Stimulated activated CD4-positive, alpha-beta T cell treated with anti-CD3 and anti-CD28 coated beads, Interleukin-12 subunit alpha, Interleukin-12 subunit beta, amount 100 ng/mL, for 48 hours (primary cell): ENCODE data around the gene COG3.

Source experiments
- DNase-seq, 3 donors: peaks; one replicate each; pipeline ENCODE4 v3.0.0-alpha.2; 2020; ENCODE audit warnings: low read depth in 2 of 3, low spot score in 1 of 3

COG3 gene

DNA sequence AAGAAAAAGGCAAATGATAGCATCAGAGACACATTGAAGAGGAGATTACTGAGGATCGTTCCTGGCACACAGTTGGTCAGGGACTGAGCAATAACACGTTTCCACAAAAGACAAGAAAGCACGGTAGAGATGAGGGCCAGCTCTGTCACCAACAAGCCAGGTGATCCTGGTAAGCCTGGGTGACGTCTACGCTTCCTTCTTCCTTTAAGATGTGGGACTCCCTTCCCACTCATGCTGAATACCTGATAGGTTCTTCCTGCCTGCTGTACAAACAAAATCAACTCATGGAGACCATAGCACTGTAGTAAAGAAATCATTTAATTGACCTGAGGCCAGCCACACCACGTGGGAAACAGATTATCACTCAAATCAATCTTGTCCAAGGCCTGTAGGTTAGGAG is 19.7 kb upstream of the COG3 start:
- no peak for DNase-seq

DNA sequence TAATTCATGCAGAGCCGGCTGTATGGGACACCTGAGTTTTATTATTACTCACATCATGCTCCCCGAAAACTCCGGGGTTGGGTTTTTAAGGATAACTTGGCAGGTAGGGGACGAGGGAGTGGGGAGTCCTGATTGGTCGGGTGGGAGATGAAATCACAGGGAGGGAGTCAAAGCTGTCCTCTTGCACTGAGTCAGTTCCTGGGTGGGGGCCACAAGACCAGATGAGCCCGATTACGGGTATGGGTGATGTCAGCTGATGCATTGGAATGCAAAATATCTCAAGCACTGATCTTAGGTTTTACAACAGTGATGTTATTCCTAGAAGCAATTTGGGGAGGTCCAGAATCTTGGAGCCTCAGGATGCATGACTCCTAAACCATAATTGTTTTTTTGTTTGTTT is 18.6 kb upstream of the COG3 start:
- DNase-seq, result no peak

DNA sequence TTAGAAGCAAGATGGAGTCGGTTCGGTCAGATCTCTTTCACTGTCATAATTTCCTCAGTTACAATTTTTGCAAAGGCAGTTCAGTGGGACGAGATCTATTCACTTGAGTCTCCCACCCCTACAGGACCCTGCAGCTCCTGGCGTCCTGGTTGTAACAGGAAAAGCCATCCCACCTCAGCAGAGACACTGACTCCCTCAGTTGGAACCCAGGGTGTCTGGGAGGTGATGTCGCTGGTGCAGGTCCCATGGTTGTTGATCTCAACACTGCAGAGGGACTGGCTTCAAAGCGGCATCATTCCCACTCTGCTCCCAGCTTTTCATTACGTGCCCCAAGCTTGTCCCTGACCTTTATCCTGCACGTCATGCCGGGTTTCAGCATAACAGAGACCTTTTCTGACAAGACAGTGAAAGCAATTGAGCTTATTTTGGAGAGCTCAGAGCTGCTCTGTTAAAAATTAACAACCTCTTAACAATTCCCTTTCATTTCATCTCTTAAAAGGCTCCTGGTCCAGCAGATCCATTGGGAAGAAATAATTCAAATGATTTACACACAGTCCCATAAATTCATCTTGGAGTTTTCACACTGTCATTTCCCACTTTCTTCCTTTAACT is 17.6 kb upstream of the COG3 start:
- no peak for DNase-seq

DNA sequence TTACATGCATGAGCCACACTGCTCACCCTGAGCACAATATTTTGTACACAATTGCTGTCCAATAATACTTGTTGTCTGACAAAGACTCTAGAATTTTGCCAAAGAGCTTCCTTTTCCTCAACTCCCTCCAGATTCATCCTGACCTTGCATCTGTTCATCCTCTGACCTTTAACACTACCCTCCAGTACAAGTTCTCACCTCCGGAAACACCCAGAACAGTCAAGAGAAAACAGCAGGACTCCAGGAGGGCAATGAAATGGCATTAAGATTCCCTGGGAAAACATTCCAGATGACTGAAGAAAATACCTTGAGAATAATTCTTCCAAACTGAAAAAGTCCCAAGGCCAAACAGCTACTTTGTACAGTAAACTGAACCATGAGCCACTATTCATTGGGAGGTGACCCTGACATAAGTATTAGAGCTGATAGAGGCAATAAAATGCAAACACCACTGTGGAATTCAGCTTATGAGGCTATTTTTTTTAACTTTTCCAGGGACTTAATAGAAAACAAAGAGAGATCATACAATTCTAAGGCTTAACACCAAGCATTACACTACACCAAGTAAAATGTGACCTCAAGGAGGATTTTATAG is 15.7 kb upstream of the COG3 start:
- no peak for DNase-seq

DNA sequence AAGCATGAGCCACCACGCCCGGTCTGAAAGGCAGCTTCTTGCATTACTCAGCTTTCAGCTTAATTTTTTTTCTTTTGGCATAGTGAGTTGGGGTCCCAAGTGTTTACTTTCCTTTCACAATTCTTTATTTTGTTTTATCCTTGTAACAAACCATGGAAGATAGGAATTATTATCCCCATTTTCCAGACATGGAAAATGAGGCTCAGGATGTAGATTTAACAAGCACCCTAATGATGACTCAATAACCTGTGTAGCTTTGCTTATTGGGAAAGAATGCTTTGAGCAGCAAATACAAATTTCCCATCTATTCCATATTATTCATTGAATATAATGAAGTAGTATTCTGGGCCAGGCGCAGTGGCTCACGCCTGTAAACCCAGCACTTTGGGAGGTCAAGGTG is 13.5 kb upstream of the COG3 start:
- no peak for DNase-seq

DNA sequence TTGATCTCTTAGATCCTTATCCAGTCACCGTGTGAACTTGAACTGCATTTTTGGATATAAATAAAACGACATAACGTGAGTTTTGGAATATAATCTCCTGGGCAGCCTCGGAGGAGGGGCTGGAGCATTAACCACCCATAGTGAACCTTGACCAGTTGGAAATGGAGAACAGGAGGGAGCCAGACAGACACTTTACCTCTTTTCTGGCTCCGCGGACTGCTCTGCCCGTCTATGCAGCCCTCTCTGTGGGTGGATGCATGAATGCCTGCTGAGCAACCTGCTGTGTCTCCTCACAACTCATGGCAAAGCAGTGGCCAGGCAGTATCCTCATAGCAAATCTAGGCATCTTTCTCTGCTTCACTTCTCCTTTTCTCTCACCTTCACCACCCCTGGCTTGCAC is 10.5 kb upstream of the COG3 start:
- no peak for DNase-seq

DNA sequence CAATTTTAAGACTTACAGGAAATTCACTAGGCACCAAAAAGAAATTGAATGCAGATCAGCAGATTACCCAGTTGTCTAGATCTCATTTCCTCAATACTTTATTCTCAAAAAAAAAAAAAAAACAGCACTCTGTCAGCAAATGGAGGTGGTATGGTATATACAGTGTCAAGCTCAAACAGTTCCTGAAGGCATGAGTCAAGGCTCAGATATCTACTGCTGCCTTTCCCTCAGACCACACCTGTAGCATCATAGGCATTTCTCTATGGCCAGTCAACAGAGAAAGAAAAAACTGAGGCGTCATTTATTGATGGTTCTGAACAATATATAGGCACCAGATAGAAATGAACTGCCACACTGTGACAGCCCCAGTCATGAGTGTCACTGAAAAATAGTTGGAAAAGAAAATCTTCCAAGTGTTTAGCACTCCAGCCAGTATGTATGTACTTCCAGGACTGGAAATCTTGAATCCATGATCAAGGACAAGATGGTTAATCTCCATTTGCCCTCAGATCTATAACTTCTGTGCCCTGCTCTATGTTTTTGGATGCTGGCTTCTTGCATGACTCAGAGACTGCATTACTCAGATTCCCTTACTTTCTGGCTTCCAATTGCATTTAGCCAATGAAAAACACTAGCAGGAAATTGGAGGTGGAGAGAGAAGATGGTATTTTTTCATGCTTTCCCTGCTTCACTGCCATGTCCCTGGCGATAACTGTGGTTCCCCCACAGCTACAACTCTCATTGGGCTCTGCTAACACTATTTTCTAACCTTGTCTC is 8.4 kb upstream of the COG3 start:
- DNase-seq, result no peak

DNA sequence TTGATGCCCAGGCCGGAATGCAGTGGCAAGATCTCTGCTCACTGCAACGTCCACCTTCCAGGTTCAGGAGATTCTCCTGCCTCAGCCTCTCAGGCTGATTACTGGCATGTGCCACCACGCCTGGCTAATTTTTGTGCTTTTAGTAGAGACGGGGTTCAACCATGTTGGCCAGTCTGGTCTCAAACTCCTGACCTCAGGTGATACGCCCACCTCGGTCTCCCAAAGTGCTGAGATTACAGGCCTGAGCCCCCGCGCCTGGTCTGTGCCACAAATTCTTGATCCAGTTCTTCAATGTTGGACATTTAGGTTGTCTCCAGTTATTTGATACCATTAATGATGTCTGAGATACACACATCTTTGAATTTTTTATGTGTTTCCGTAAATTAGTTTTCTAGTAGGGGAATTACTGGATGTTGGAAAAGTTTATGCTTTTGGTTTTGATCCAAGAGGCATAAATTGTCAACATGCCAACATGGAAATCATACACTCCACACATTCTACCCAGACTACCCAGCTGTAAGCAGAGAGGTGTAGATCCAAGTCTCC is 525 bp upstream of the COG3 start:
- no peak for DNase-seq

DNA sequence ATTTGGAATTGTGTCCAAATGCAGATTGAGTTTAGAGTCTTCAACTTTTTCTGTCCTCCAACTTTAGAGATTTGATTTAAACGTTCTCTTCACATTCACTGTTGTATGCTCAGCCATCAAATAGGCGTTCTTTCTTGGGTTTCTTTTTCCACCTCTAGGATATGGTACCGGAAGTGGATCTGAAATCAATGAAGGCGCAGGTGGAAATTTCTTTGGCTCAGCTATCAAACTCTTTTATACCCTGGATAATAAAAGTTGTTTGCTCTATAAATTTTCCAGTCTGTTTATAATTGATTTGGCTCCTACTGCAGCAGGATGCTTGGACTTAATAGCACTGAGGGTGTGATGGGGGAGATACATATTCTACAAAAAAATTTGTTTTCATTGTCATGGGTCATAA is 1.6 kb downstream of the COG3 start:
- no peak for DNase-seq

DNA sequence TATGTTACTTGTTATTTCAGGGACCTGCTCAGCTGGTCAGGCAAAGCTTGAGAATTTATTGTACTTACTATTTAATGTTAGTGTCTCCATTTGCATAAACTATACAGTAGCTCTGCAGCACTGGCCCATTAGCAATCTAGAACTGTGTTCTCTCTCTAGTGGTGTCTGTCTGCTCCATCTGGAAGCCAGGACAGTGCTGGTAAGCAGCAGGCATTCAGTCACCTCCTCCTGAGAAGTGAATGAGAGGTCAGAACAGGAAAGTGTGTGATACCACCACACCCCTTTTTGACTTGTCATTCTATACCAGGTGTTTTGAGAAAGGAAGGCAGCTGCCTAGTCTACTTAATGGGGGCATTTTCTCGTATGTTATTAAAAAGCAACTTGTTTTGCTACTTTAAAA is 3.9 kb downstream of the COG3 start:
- DNase-seq, result no peak

DNA sequence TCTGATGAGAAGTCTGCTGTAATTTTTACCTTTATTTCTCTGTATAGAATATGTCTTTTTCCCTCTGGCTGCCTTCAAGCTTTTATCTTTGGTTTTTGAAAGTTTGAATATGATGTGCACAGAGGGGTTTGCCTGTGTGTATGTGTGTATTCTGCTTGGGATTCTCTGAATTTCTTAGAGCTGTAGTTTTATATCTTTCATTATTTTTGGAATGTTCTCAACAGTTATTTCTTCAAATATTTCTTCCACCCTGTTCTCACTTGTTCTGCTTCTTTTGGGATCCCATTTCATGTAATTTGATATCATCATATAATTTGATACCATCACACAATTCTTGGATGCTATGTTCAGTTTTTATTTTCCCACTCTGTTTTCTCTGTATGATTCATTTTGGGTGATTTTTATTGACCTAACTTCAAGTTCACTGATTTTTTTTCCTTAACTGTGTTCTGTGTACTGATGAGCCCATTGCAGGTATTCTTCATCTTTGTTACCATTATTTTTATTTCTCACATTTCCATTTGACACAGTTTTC is 7.5 kb downstream of the COG3 start:
- DNase-seq, result no peak

DNA sequence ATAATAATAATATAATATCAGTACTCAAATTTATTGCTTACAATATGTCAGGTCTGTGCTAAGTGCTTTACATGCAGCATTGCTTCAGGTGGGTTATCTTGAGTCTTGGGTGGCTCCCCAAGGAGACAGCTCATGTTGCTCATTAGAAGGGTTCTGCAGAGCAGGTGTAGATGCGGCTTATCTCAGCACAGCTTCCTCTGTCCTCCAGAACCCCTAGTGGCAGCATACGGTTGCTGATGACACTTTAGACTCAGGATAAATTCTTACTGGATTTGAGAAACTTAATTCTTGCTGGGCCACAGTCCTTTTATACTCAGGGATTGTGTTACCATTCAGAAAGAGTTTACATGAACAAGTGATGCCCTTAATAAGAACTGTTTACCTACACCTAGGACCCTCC is 8.9 kb downstream of the COG3 start:
- peak in 1 of 3 donors; percentile 8 for DNase-seq

DNA sequence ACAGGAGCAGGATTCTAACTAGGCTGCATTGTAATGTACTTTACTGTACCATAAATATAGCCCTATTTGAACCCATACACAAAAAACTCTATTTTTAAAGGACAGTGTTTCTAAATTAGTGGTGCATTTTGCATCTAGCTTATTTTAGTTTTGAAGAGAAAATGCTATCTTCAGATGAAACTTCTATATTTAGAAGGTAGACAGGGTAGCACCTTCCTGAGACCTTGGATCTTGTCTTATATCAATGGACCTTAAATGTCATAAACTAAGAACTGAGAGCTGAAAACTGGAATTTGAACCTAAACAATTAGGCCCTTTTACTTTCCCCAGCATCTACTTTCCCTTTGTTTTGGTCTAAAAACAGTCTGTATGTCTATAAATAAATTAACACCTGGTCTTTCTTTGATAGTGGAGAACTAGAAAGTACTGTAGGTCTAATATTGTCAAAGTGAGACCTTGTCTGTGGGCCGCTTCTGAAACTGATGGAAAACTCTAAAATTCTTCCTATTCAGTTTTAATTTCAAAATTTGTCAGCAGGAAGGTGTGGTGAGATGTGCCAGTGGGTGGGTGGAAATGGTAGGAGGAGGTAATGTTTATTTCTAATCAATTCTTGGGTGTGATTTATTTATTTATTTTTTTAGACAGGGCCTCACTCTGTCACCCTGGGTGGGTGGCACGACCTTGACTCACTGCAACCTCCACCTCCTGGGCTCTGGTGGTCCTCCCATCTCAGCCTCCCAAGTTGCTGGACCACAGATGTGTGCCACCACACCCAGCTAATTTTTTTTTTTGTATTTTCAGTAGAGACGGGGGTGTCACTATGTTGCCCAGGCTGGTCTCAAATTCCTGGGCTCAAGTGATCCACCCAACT is 10.1 kb downstream of the COG3 start:
- DNase-seq, result no peak

DNA sequence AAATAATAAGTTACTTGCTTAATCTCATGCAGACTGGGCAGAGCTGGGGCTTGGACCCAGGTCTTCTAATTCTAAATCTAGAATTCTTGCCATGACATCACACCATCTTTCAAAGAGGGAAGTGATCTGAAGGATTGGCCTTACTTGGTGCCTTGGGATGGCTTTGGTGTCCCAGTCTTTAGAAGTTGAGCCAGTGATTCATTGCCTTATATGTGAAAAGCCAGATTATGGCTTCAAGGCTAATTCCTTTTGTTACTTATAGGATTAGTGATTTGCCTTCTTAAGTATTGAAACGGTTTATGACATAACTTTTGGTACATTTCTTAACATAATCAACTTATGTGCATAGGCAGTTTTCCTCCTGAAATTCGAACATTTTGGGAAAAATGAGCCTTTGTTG is 14.9 kb downstream of the COG3 start:
- no peak for DNase-seq

DNA sequence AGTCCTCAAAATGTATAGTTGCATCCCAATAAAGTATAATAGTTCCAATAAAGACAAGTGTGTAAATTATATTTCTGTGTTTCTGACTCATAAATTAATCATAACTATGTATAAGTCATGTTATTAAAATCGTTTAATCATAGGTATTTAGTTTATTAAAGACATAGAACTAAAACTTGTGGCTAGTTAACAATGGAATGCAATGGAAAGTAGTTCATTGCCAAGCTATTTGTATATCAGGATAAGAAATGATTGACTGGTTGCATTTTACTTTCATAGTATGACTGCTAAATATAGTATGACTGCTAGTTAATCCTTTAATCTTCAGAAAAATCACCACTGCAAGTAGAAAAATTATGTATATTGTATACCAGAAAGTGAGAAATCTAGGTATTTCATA is 16.9 kb downstream of the COG3 start:
- no peak for DNase-seq

DNA sequence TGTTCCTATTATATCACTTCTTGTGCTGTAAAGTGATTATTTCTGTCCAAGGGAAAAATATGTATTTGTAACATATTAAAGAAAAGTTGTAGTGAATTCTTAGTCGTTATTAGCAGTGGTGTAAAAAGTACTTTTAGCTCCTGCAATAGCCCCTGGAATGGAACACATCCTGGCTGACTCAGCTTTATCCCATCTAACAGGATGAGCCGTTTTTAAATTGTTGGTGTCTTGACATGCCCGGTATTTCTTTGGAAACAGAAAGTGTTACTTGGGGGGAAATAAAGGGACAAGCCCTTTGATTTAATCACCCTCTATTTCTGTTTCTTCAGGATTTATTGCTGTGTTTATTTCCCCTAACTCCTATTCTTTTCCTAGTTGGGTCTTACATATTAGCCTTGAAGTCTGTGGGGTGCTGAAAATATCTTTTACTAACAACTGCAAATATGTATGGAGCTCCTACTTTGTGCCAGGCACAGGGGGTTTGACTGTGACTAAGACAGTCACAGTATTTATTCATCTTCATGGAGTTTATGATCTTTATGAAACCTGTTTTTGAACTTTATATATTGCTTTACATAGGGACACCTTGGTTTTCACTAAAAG is 17.9 kb downstream of the COG3 start:
- DNase-seq, result no peak

DNA sequence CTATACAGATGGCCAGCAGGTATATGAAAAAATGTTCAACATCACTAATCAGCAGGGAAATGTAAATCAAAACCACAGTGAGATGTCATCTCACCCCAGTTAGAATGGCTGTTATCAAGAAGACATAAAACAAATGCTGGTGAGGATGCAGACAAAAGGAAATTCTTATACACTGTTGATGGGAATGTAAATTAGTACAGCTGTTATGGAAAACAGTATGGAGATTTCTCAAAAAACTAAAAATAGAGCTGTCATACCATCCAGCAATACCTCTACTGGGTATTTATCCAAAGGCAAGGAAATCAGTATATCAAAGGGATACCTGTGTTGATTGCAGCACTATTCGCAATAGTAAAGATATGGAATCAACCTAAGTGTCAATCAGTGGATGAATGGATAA is 22.9 kb downstream of the COG3 start:
- no peak for DNase-seq

DNA sequence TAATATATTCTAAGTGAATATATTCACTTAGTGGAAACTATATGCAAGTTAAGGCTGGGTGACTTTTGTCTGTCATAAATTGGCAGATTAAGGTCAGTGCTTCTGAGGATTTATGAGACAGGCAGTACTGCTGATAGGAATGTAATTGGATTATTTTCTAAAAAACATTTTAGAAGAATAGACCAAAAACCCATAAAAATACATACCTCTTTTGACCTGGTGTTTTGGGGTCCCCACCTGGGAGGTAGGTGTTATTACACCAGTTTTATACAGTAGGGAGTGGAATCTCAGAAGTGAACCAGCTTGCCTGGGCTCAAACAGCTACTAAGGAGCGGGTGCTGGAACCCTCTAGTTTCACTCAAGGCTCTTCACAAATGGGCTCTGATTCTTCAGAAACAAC is 25.3 kb downstream of the COG3 start:
- DNase-seq, result no peak

DNA sequence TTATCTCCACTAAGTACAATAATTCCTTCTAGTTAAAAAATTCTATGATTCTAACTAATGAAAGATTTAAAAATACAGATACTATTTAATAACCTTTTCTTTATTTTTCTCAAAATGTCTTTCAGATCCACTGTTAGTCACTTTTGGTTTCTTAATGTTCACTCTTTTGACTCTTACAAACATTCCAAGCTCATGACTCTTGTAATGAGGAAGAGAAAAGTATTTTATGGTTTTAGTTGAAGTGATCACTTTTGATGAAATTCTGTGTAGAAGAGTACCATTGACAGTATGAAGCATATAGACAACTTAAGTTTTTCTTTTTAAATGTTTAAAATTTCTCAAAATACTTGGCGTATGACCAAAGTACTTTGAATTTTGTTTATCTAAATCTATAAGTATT is 27.8 kb downstream of the COG3 start:
- DNase-seq, result no peak

DNA sequence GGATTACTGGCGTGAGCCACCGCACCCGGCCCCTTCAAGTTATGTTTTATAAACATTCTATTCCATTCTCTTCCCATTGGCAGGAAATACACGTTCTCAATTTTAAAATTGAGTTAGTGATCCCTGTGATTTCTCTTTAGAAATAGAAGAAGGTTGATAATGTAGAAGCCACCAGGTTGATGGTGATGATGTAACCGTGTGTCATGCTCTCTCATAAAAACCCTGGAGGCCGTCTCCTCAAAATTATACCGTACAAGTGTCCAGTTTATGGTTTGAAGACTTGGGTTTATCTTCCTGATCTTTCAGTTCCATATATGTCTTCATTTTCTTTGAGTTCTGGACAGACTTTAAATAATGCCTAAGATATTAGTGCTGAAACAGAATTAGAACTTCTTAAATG is 32.2 kb downstream of the COG3 start:
- no peak for DNase-seq
